ENCODE results near the gene KMT2C.
A peak's percentile ranks its signal among the peaks of the same experiment; 100 is the strongest.
"Not testable (repeated sequence)": the region's sequence is repeated elsewhere in the genome, so short reads cannot be mapped to it uniquely, and the experiment has no call there.

KMT2C gene

GRCh38 chr7:152402384-152403250, 33.2 kb downstream of the KMT2C start:
- no peak for DNase-seq

DNA sequence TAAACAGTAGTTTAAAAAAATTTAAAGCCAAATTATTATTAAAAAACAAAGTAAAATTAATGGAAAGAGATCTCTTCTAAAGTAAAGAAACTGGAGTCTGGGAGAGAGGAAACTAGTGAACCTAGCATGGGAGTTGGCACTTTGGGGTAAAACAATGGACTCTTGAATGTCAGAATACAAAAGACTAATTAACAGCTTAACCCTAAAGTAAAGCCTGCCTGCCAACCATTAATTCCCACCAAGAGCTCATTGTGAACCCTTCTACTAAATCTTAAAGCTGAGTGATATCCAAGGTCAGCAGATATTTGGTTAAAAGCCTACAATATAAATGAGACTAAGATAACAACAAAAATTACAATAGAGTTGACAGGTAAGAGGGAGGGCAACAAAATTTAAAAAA, 36.5 kb downstream of the KMT2C start:
- no peak for DNase-seq

DNA sequence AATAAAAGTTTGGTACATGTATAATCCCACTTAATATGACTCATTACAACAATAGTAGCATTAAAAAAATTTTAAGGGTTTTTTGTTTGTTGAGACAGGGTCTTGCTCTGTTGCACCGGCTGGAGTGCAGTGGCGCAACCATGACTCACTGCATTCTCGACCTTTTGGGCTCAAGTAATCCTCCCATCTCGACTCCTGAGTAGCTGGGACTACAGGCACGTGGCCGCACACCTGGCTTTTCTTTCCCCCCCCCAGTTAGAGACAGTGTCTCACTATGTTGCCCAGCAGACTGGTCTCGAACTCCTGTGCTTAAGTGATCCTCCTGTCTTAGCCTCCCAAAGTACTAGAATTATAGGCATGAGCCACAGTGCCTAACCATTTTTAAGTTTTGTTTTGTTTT, 40.7 kb downstream of the KMT2C start:
- no peak for DNase-seq

GRCh38 chr7:152394214-152394613, 41.6 kb downstream of the KMT2C start:
- not testable (repeated sequence) for DNase-seq

DNA sequence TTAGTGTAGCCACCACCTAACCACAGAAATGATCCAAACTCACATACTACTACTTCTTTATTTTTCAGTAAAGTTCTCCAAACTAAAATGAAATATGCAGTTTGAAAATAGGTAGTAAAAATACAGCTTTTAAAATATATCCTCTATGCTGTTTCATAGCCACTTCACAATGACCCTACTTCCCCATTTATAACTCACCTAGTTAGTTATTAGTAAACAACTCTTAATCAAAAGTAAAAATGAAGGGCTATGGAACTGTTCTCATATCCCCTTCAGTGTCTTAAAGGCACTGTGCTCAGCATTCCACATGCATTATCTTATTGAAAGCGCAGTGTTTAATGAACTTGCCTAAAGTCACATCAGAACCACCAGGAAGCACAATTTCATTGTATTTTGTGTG, 43.5 kb downstream of the KMT2C start:
- DNase-seq: no peak

DNA sequence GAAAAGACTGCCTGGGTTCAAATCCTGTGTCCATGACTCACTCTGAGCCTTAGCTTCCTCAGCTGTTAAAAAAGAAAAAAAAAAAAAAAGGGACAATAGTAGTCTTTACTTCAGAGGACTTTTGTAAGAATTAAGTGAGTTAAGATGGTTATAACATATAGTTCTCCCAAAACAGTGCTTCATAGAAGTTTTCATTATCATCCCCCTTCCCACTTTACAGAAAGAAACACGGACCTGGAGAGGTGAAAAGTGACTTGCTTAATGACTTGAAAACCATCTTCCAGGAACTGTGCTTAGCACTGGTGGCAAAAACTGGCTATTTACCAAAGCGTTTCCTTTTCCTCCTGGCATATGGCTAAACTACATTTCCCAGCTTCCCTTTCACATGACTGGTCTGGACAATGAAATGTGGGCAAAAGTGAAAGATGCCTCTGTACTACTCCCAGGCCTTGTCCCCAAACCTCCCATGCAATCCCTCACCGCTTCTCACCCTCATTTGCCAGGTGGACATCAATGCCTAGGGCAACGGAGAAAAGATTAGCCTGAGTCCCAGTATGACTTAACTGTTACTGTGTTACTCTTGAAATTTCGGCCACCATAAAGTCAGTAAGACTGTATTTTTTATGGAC, 49.6 kb downstream of the KMT2C start:
- DNase-seq: not testable (repeated sequence)

- DNase-seq: not testable (repeated sequence)
Observed at GRCh38 chr7:152384235-152385200, 51.3 kb downstream of the KMT2C start.

- DNase-seq: peak; percentile 77 to 82
Observed at GRCh38 chr7:152383341-152384234, 52.2 kb downstream of the KMT2C start.

- no peak for DNase-seq
Observed at GRCh38 chr7:152382244-152382643, 53.6 kb downstream of the KMT2C start.

DNA sequence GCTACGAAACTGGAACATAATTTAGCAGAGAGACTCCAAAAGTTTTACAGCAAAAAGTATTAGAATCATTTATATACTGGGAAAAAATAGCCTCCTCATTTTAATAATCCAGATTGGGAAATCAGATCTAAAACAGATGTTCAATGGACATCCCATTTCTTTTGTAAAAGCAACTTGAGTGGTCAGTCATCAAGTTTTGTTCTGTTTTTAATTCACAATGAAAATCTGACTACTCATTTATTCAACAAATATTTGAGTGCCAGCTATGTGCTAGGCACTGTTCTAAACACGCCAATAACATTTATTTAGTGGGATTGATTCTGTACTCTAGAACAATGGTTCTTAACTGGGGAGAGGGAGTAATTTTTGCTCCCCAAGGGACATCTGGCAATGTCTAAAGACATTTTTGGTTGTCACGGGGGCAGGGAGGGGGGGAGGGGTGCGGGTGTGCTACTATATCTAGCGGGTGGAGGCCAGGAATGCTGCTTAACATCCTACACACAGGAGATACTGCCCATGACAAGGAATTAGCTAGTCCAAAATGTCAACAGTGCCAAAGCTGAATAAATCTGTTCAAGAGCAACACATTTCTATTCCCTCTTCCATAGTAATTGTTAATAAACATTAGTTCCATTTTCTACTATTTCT, 54.7 kb downstream of the KMT2C start:
- not testable (repeated sequence) for DNase-seq

DNA sequence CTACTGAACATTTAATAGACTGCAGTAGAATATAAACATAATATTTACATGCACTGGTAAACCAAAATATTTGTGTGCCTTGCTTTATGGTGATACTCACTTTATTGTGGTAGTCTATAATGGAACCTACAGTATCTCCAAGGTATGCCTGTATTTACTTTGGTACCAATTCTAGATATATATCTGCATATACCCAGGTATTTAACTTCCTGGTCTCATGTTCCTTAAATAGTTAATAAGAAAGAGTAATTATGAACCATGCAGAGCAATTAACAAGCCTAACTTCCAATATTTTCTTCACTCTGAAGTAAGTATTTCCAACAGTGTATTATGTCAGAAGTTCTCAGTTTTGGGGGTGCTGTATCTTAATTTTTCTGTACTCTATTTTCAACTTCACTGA, 57.3 kb downstream of the KMT2C start:
- DNase-seq: not testable (repeated sequence)

- DNase-seq: not testable (repeated sequence)
Observed at GRCh38 chr7:152376716-152377484, 58.9 kb downstream of the KMT2C start.

GRCh38 chr7:152370297-152370696, 65.5 kb downstream of the KMT2C start:
- no peak for DNase-seq

GRCh38 chr7:152369518-152369917, 66.3 kb downstream of the KMT2C start:
- DNase-seq: no peak

DNA sequence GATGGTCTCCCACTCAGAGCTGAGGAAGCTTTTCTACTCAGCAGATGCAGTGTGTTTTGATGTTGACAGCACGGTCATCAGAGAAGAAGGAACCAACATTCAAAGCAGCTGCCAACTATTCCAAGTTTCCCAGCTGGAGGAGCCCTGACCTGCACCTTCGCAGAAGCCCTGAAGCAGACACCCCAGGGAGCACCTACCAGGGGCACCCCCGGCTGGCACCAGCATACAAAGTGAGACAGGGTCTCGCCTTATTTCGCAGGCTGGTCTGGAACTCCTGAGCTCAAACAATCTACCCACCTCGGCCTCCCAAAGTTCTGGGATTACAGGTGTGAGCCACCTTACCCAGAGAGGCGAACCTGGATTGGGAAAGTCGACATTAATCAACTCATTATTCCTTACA, 68.6 kb downstream of the KMT2C start:
- no peak for DNase-seq

GRCh38 chr7:152366662-152367061, 69.1 kb downstream of the KMT2C start:
- no peak for DNase-seq

GRCh38 chr7:152365982-152366603, 69.7 kb downstream of the KMT2C start:
- DNase-seq: no peak

GRCh38 chr7:152363798-152364197, 72.0 kb downstream of the KMT2C start:
- no peak for DNase-seq

GRCh38 chr7:152362128-152362926, 73.5 kb downstream of the KMT2C start:
- no peak for DNase-seq
